Frontal cortex (tissue), 4 donors: ENCODE results near the gene DGKA. TPM values are rescaled to one million over a fixed set of nuclear protein-coding genes. Genes with fewer than 3 reads are reported as not detected.
"Not testable (repeated sequence)": the region's sequence is repeated elsewhere in the genome, so short reads cannot be mapped to it uniquely, and the experiment has no call there.

Experiments used
- DNase-seq, 2 donors: peaks; one replicate each; pipeline ENCODE4 v3.0.0; 2012; ENCODE audit warnings: low spot score in 2 of 2
- FAIRE-seq: peaks from 2 replicates; lab custom pipeline; 2012; peaks lifted over from hg19 to GRCh38; lab: Jason Lieb, UNC
- total RNA-seq: library from RNA; depleted of rRNA; stranded (reverse); fragments of >200 nt; gene quantifications from one replicate; pipeline ENCODE4 v1.2.3, GENCODE V29; 2014
- donor health status: control.
- donor health status: control.
- donor health status: control.

Gene DGKA
- total RNA-seq, 1 donor from 2014 or later = 7.7 TPM

- DNase-seq = no peak
- FAIRE-seq = no peak
These were observed 34.3 kb downstream of the DGKA start for GRCh38 chr12:55965240-55965639.

GRCh38 chr12:55965941-55966407, 35.0 kb downstream of the DGKA start, which contains the start of gene PMEL:
Gene PMEL (minus strand): TSS chr12:55966042. CDS start chr12:55966011, 31 bp downstream.
- FAIRE-seq (no peak), DNase-seq (no peak)

GRCh38 chr12:55966408-55967281, 35.7 kb downstream of the DGKA start, which contains the start of gene CDK2:
Gene CDK2 (plus strand): TSS chr12:55966830. CDS start chr12:55967009, 179 bp downstream.
- DNase-seq (peak; percentile 76 to 91), FAIRE-seq (no peak)

GRCh38 chr12:55969356-55969755, 38.4 kb downstream of the DGKA start:
- FAIRE-seq (no peak), DNase-seq (no peak)

GRCh38 chr12:55970775-55971174, 39.8 kb downstream of the DGKA start:
- FAIRE-seq = no peak

GRCh38 chr12:55972042-55972441, 41.1 kb downstream of the DGKA start:
- no peak for DNase-seq

More at GRCh38 chr12:55970775-55971174, 39.8 kb downstream of the DGKA start:
- DNase-seq = no peak

GRCh38 chr12:55972456-55972855, 41.5 kb downstream of the DGKA start:
- FAIRE-seq (no peak), DNase-seq (no peak)

More at GRCh38 chr12:55972042-55972441, 41.1 kb downstream of the DGKA start:
- FAIRE-seq = no peak

GRCh38 chr12:55972911-55973598, 42.1 kb downstream of the DGKA start:
- no peak for FAIRE-seq
- no peak for DNase-seq

- FAIRE-seq (peak; percentile 99), DNase-seq (peak; percentile 95)
These were observed 42.8 kb downstream of the DGKA start, which contains the start of gene RAB5B for GRCh38 chr12:55973599-55974307. Gene RAB5B (plus strand): TSS chr12:55974078. CDS start chr12:55986961, 12,883 bp downstream.

GRCh38 chr12:55974308-55974730, 43.4 kb downstream of the DGKA start:
- DNase-seq (peak in 1 of 2 donors; percentile 27), FAIRE-seq (no peak)

- DNase-seq (no peak), FAIRE-seq (no peak)
These were observed 47.4 kb downstream of the DGKA start for GRCh38 chr12:55978393-55978792.

- DNase-seq (no peak), FAIRE-seq (no peak)
These were observed 48.1 kb downstream of the DGKA start for GRCh38 chr12:55979069-55979468.

GRCh38 chr12:55981882-55982281, 50.9 kb downstream of the DGKA start:
- not testable (repeated sequence) for FAIRE-seq, DNase-seq

- FAIRE-seq (no peak), DNase-seq (no peak)
These were observed 51.5 kb downstream of the DGKA start for GRCh38 chr12:55982319-55982936.

- FAIRE-seq (no peak), DNase-seq (no peak)
These were observed 52.4 kb downstream of the DGKA start for GRCh38 chr12:55983232-55983842.

- DNase-seq (no peak), FAIRE-seq (no peak)
These were observed 53.9 kb downstream of the DGKA start for GRCh38 chr12:55984861-55985260.

- no peak for FAIRE-seq
These were observed 54.4 kb downstream of the DGKA start for GRCh38 chr12:55985341-55985740.

GRCh38 chr12:55985976-55986375, 55.0 kb downstream of the DGKA start:
- not testable (repeated sequence) for FAIRE-seq, DNase-seq

More at GRCh38 chr12:55985341-55985740, 54.4 kb downstream of the DGKA start:
- DNase-seq = no peak

- FAIRE-seq (no peak), DNase-seq (no peak)
These were observed 60.1 kb downstream of the DGKA start for GRCh38 chr12:55991110-55991509.
